HCT116 (cell line): ENCODE results near the gene GGT6. TPM values are rescaled to one million over a fixed set of nuclear protein-coding genes. Genes with fewer than 3 reads are reported as not detected.

Experiments used
- ATAC-seq: fragments of 200-7000 bp; cut with Tn5 transposase; 2 replicates; pipeline ENCODE4 v1.9.1; 2020; ENCODE audit warnings: mild to moderate bottlenecking, moderate library complexity
- BruUV-seq: library from RNA; stranded (reverse); fragments of 400-500 nt; replicated peaks from 2 replicates; lab custom pipeline; 2021; lab: Mats Ljungman, UMichigan
- CTCF ChIA-PET: fragments of 300-600 bp; sonication (Branson Sonifier 250); formaldehyde crosslinking; loops from one replicate; lab custom pipeline; 2021; ENCODE audit warnings: antibody characterized with exemption; lab: Charles Lee
- POLR2A ChIA-PET: fragments of 300-600, 350-600 bp; sonication (Branson Sonifier 250); formaldehyde crosslinking; loops from one replicate; lab custom pipeline; 2021; ENCODE audit warnings: antibody characterized with exemption; lab: Charles Lee
- RAD21 ChIA-PET, 2 experiments: fragments of 300-600 bp; sonication (Branson Sonifier 250); formaldehyde crosslinking; loops; one replicate each; lab custom pipeline; 2023; ENCODE audit warnings: low total read pairs in 2 of 2; ENCODE audit not compliant: uncharacterized antibody in 2 of 2, unreplicated experiment in 2 of 2, low non-redundant PET in 1 of 2; lab: Charles Lee
- DNase-seq: peaks from one replicate; pipeline ENCODE4 v3.0.0-alpha.2; 2010; ENCODE audit warnings: low read depth, low spot score
- H2AFZ ChIP-seq: fragments of 200-600 bp; shearing (Covaris generic), sonication (generic); 2 replicates; pipeline ENCODE4 v1.6.1; 2017; ENCODE audit warnings: low read depth, mixed run types, mixed read lengths, antibody characterized with exemption, low read length; ENCODE audit not compliant: poor library complexity, severe bottlenecking
- H3K27ac ChIP-seq: 2 replicates; pipeline ENCODE4 v1.5.1; 2012; ENCODE audit warnings: low read depth, low read length
- H3K27me3 ChIP-seq: fragments of 200-600 bp; sonication (generic); 2 replicates; pipeline ENCODE4 v1.6.1; 2016; ENCODE audit warnings: mixed run types, low read length, mixed read lengths; ENCODE audit not compliant: insufficient read depth
- H3K36me3 ChIP-seq, 2 experiments: fragments of 200-500 bp in 1 of 2; fragments of 200-600 bp in 1 of 2; sonication (Bioruptor generic) in 1 of 2; sonication (generic) in 1 of 2; 2 replicates each; pipeline versions ENCODE4 v1.5.1 to v1.6.1; 2014 to 2016; ENCODE audit warnings: low read length in 2 of 2, inconsistent platforms in 1 of 2, mixed read lengths in 1 of 2, mixed run types in 1 of 2; ENCODE audit not compliant: insufficient read depth in 2 of 2, control insufficient read depth in 1 of 2
- H3K4me1 ChIP-seq, 2 experiments: fragments of 200-600 bp in 1 of 2; sonication (generic) in 1 of 2; 2 replicates each; pipeline versions ENCODE4 v1.5.1 to v1.6.1; 2012 to 2017; ENCODE audit warnings: low read length in 2 of 2, inconsistent platforms in 1 of 2, mild to moderate bottlenecking in 1 of 2, mixed read lengths in 1 of 2, mixed run types in 1 of 2, moderate library complexity in 1 of 2; ENCODE audit not compliant: insufficient read depth in 2 of 2, control insufficient read depth in 1 of 2
- H3K4me2 ChIP-seq: fragments of 200-600 bp; sonication (generic); 2 replicates; pipeline ENCODE4 v1.6.1; 2017; ENCODE audit warnings: mixed run types, low read length, mixed read lengths
- H3K4me3 ChIP-seq, 2 experiments: fragments of 200-600 bp in 1 of 2; sonication (generic) in 1 of 2; replicated peaks in 1 of 2; 2 replicates each; pipeline ENCODE4 v1.5.1; 2011 to 2016; ENCODE audit warnings: low read length in 2 of 2, control low read depth in 1 of 2, low read depth in 1 of 2, mild to moderate bottlenecking in 1 of 2, mixed read lengths in 1 of 2, mixed run types in 1 of 2
- H3K79me2 ChIP-seq: fragments of 200-600 bp; sonication (generic); 2 replicates; pipeline ENCODE4 v1.6.1; 2017; ENCODE audit warnings: mild to moderate bottlenecking, mixed run types, low read length, moderate library complexity, mixed read lengths; ENCODE audit not compliant: insufficient read depth
- H3K9ac ChIP-seq: fragments of 200-600 bp; sonication (generic); 2 replicates; pipeline ENCODE4 v1.6.1; 2016; ENCODE audit warnings: low read length, mixed read lengths
- H3K9me2 ChIP-seq: fragments of 200-600 bp; sonication (generic), shearing (Covaris generic); 2 replicates; pipeline ENCODE4 v1.6.1; 2017; ENCODE audit warnings: mixed run types, mild to moderate bottlenecking, moderate library complexity; ENCODE audit not compliant: insufficient read depth
- H3K9me3 ChIP-seq, 2 experiments: fragments of 200-500 bp in 1 of 2; fragments of 200-600 bp in 1 of 2; sonication (Bioruptor generic) in 1 of 2; sonication (generic) in 1 of 2; 2 replicates each; pipeline ENCODE4 v1.6.1; 2014 to 2017; ENCODE audit warnings: low read length in 2 of 2, mixed read lengths in 2 of 2, inconsistent platforms in 1 of 2, low read depth in 1 of 2, mild to moderate bottlenecking in 1 of 2, mixed run types in 1 of 2, moderate library complexity in 1 of 2; ENCODE audit not compliant: control insufficient read depth in 1 of 2, insufficient read depth in 1 of 2
- H4K20me1 ChIP-seq: fragments of 200-600 bp; sonication (generic), shearing (Covaris generic); 2 replicates; pipeline ENCODE4 v1.6.1; 2017; ENCODE audit warnings: mixed run types, mild to moderate bottlenecking, moderate library complexity; ENCODE audit not compliant: insufficient read depth
- ATF3 ChIP-seq: IDR thresholded peaks from 2 replicates; pipeline ENCODE4 v1.6.1; 2012
- CBX3 ChIP-seq: IDR thresholded peaks from 2 replicates; pipeline ENCODE4 v1.6.1; 2012; ENCODE audit warnings: low read depth
- CEBPB ChIP-seq: IDR thresholded peaks from 2 replicates; pipeline ENCODE4 v1.6.1; 2012; ENCODE audit warnings: low read depth
- ELF1 ChIP-seq: IDR thresholded peaks from 2 replicates; pipeline ENCODE4 v1.6.1; 2012; ENCODE audit warnings: low read depth, borderline replicate concordance
- EZH2phosphoT487 ChIP-seq: fragments of 200-600 bp; IDR thresholded peaks from 2 replicates; pipeline ENCODE4 v1.6.1; 2018; ENCODE audit warnings: antibody characterized with exemption, borderline replicate concordance
- FOSL1 ChIP-seq: IDR thresholded peaks from 2 replicates; pipeline ENCODE4 v1.6.1; 2012; ENCODE audit warnings: low read depth
- JUND ChIP-seq: IDR thresholded peaks from 2 replicates; pipeline ENCODE4 v1.6.1; 2012
- MAX ChIP-seq: IDR thresholded peaks from 2 replicates; pipeline ENCODE4 v1.6.1; 2012
- POLR2A ChIP-seq: IDR thresholded peaks from 2 replicates; pipeline ENCODE4 v1.7.0; 2011; ENCODE audit warnings: borderline replicate concordance; ENCODE audit not compliant: insufficient read depth, insufficient read length; ENCODE audit errors: extremely low read depth
- POLR2AphosphoS5 ChIP-seq: IDR thresholded peaks from 2 replicates; pipeline ENCODE4 v1.6.1; 2011; ENCODE audit warnings: mild to moderate bottlenecking, low read depth, low read length, moderate library complexity
- RAD21 ChIP-seq: IDR thresholded peaks from 2 replicates; pipeline ENCODE4 v1.6.1; 2012; ENCODE audit warnings: low read depth, mild to moderate bottlenecking
- SIN3A ChIP-seq: IDR thresholded peaks from 2 replicates; pipeline ENCODE4 v1.6.1; 2012; ENCODE audit warnings: low read depth
- SP1 ChIP-seq: IDR thresholded peaks from 2 replicates; pipeline ENCODE4 v1.6.1; 2012; ENCODE audit warnings: low read depth
- SRF ChIP-seq: IDR thresholded peaks from 2 replicates; pipeline ENCODE4 v1.6.1; 2012; ENCODE audit warnings: low read depth
- TCF7L2 ChIP-seq: IDR thresholded peaks from 2 replicates; pipeline ENCODE4 v1.7.0; 2011; ENCODE audit warnings: borderline replicate concordance, inconsistent platforms; ENCODE audit not compliant: insufficient read depth, insufficient read length; ENCODE audit errors: extremely low read depth
- YY1 ChIP-seq: IDR thresholded peaks from 2 replicates; pipeline ENCODE4 v1.6.1; 2011; ENCODE audit warnings: low read length, low read depth, moderate library complexity, mild to moderate bottlenecking; ENCODE audit not compliant: insufficient replicate concordance; ENCODE audit errors: extremely low read depth
- ZBTB33 ChIP-seq: IDR thresholded peaks from 2 replicates; pipeline ENCODE4 v1.6.1; 2011; ENCODE audit warnings: mild to moderate bottlenecking, low read length, moderate library complexity; ENCODE audit not compliant: insufficient replicate concordance; ENCODE audit errors: extremely low read depth
- ZFX ChIP-seq: fragments of 450-650 bp; IDR thresholded peaks from 2 replicates; pipeline ENCODE4 v1.6.1; 2017
- intact Hi-C: fragments of 100-400 bp; cut with micrococcal nuclease; formaldehyde crosslinking; loops from 2 replicates; pipeline ENCODE4 v1.10.0; 2022
- total RNA-seq: library from RNA; stranded (reverse); gene quantifications from one replicate; pipeline ENCODE4 v1.2.1, GENCODE V29; 2021; ENCODE audit not compliant: unreplicated experiment

The GGT6 gene
- total RNA-seq, 1 experiment from 2014 or later, result 0.10 TPM

- no TSS peak for BruUV-seq
- CTCF ChIA-PET, result no interaction called here
Observed at GRCh38 chr17:4572131-4572530, 11.8 kb upstream of the GGT6 start.

GRCh38 chr17:4569591-4569990 lies 9.2 kb upstream of the GGT6 start:
- H3K4me3 ChIP-seq, result no peak overlapping the region
- no peaks in the 10 kb centered on the region for H3K9me2 ChIP-seq
- H4K20me1 ChIP-seq, result no peaks in the 10 kb centered on the region
- DNase-seq, result no peak
- no peak overlapping the region for H3K27ac ChIP-seq
- ChIA-PET RAD21 (no interaction called here), POLR2A (no interaction called here), CTCF (no interaction called here)
- no peak overlapping the region for H3K4me2 ChIP-seq
- ATAC-seq, result no peak
- H3K9me3 ChIP-seq, result no peaks in the 10 kb centered on the region
- H3K79me2 ChIP-seq, result no peaks in the 10 kb centered on the region
- no peak overlapping the region for H2AFZ ChIP-seq
- H3K27me3 ChIP-seq, result no peaks in the 10 kb centered on the region
- intact Hi-C loops, result no loop called here
- TF ChIP-seq SIN3A (no peak), FOSL1 (no peak), JUND (no peak), POLR2A (no peak), ATF3 (no peak), YY1 (no peak), SP1 (no peak), ZBTB33 (no peak), RAD21 (no peak), CEBPB (no peak), EZH2phosphoT487 (no peak), POLR2AphosphoS5 (no peak)
- TF ChIP-seq, all 23 proteins: peak for 0
- Histone ChIP-seq H3K9ac (no peak overlapping the region), H3K4me1 (peaks cover 3 to 16% of the 10 kb centered on the region in 2 experiments; a peak in 3 of 4 replicates), H3K36me3 (no peaks in the 10 kb centered on the region)
- BruUV-seq, result no TSS peak

More at GRCh38 chr17:4572131-4572530, 11.8 kb upstream of the GGT6 start:
- no peak overlapping the region for H3K27ac ChIP-seq
- H2AFZ ChIP-seq, result no peak overlapping the region
- POLR2A ChIA-PET, result no interaction called here
- TF ChIP-seq MAX, result no peak
- TF ChIP-seq CEBPB, result no peak
- TF ChIP-seq ZFX, result no peak
- no peak for TF ChIP-seq JUND
- no peak for TF ChIP-seq SRF
- TF ChIP-seq SIN3A, result no peak
- TF ChIP-seq POLR2A, result no peak
- no peak for TF ChIP-seq ELF1
- no peak for TF ChIP-seq POLR2AphosphoS5
- TF ChIP-seq TCF7L2, result no peak
- TF ChIP-seq CBX3, result no peak
- H3K9me2 ChIP-seq, result no peaks in the 10 kb centered on the region
- H4K20me1 ChIP-seq, result no peaks in the 10 kb centered on the region
- H3K27me3 ChIP-seq, result no peaks in the 10 kb centered on the region
- H3K4me1 ChIP-seq, result no peaks in the 10 kb centered on the region
- H3K9ac ChIP-seq, result no peak overlapping the region
- no peak for ATAC-seq
- H3K9me3 ChIP-seq, result no peaks in the 10 kb centered on the region
- no peak overlapping the region for H3K4me2 ChIP-seq
- DNase-seq, result no peak
- H3K79me2 ChIP-seq, result no peaks in the 10 kb centered on the region
- RAD21 ChIA-PET, result no interaction called here
- no peak overlapping the region for H3K4me3 ChIP-seq
- H3K36me3 ChIP-seq, result no peaks in the 10 kb centered on the region
- intact Hi-C loops, result no loop called here
